Upper lobe of left lung (tissue), 6 donors: Measurements from ENCODE around the gene TFG. TPM values are rescaled to one million over a fixed set of nuclear protein-coding genes. Genes with fewer than 3 reads are reported as not detected.

ENCODE experiments used
- ATAC-seq, 2 donors: fragments of 200-7000 bp; cut with Tn5 transposase; one replicate each; pipeline ENCODE4 v1.9.1; 2022; ENCODE audit warnings: mild to moderate bottlenecking in 2 of 2, moderate library complexity in 2 of 2; ENCODE audit not compliant: low FRiP score in 2 of 2
- DNase-seq, 2 donors: peaks; one replicate each; pipeline ENCODE4 v3.0.0-alpha.2; 2019 to 2020
- H3K27ac ChIP-seq, 4 donors: fragments of 200-600 bp; sonication (generic); one replicate each; pipeline ENCODE4 v1.5.1; 2016 to 2019
- H3K27me3 ChIP-seq, 4 donors: fragments of 200-600 bp; sonication (generic); one replicate each; pipeline ENCODE4 v1.5.1; 2017 to 2019
- H3K36me3 ChIP-seq, 4 donors: fragments of 200-600 bp; sonication (generic); one replicate each; pipeline ENCODE4 v1.5.1; 2016 to 2019
- H3K4me1 ChIP-seq, 4 donors: fragments of 200-600 bp; sonication (generic); one replicate each; pipeline ENCODE4 v1.5.1; 2018 to 2019
- H3K4me3 ChIP-seq, 4 donors: fragments of 200-600 bp; sonication (generic); one replicate each; pipeline ENCODE4 v1.5.1; 2017 to 2019; ENCODE audit warnings: mild to moderate bottlenecking in 2 of 4, moderate library complexity in 1 of 4
- H3K9me3 ChIP-seq, 4 donors: fragments of 200-600 bp; sonication (generic); one replicate each; pipeline ENCODE4 v1.5.1; 2018 to 2019
- CTCF ChIP-seq, 6 experiments: fragments of 450-650 bp in 4 of 6; fragments of 200-600 bp in 2 of 6; sonication (generic) in 2 of 6; IDR thresholded peaks; one replicate each; pipeline ENCODE4 v1.5.1; 2016 to 2019; ENCODE audit warnings: antibody characterized with exemption in 6 of 6
- EP300 ChIP-seq, 4 donors: sonication (generic); formaldehyde crosslinking; IDR thresholded peaks; one replicate each; pipeline ENCODE4 v1.5.1; 2017; ENCODE audit warnings: antibody characterized with exemption in 4 of 4, control low read depth in 2 of 4
- POLR2A ChIP-seq, 4 donors: fragments of 450-650 bp; IDR thresholded peaks; one replicate each; pipeline ENCODE4 v1.5.1; 2016 to 2017; ENCODE audit warnings: antibody characterized with exemption in 4 of 4, mild to moderate bottlenecking in 2 of 4
- POLR2AphosphoS5 ChIP-seq, 2 donors: sonication (generic); formaldehyde crosslinking; IDR thresholded peaks; one replicate each; pipeline ENCODE4 v1.5.1; 2017; ENCODE audit warnings: antibody characterized with exemption in 2 of 2
- WGBS, 2 donors: methylation state at CpG; one replicate each; pipeline ENCODE4 v1.1.5; 2017 to 2018; 5-methylcytosine and 5-hydroxymethylcytosine counted together
- total RNA-seq, 6 donors: library from RNA; depleted of rRNA in 4 of 6; stranded (reverse); fragments of >200 nt in 4 of 6; gene quantifications; one replicate each; pipeline versions ENCODE4 v1.1.0 to v1.2.1, GENCODE V29; 2016 to 2021
- donor health status: DM: no; HTN: no; CAD: no; lungs with moderate emphysema.
- donor health status: DM: no; HTN: yes; CAD: no; lungs with severe emphysema.

TFG gene
- total RNA-seq, 6 donors from 2014 or later = 29.6 to 87.4 (median 55.9) TPM

GRCh38 chr3:100700708-100701107 lies 8.6 kb upstream of the TFG start:
- no peak for TF ChIP-seq EP300 (IDR thresholded peaks at IDR 0.05)
- TF ChIP-seq POLR2AphosphoS5 (IDR thresholded peaks at IDR 0.05) = no peak
- TF ChIP-seq CTCF (IDR thresholded peaks at IDR 0.05) = no peak
- no peak for TF ChIP-seq POLR2A (IDR thresholded peaks at IDR 0.05)
- Histone ChIP-seq H3K4me1 (no peaks in the 10 kb centered on the region), H3K9me3 (no peaks in the 10 kb centered on the region), H3K4me3 (no peak overlapping the region), H3K36me3 (no peaks in the 10 kb centered on the region), H3K27me3 (no peaks in the 10 kb centered on the region), H3K27ac (no peak overlapping the region)
- ATAC-seq = no peak
- WGBS, 2 donors = 84 to 87% methylated on average over 5 of the region's 5 CpGs
- DNase-seq = no peak

DNA sequence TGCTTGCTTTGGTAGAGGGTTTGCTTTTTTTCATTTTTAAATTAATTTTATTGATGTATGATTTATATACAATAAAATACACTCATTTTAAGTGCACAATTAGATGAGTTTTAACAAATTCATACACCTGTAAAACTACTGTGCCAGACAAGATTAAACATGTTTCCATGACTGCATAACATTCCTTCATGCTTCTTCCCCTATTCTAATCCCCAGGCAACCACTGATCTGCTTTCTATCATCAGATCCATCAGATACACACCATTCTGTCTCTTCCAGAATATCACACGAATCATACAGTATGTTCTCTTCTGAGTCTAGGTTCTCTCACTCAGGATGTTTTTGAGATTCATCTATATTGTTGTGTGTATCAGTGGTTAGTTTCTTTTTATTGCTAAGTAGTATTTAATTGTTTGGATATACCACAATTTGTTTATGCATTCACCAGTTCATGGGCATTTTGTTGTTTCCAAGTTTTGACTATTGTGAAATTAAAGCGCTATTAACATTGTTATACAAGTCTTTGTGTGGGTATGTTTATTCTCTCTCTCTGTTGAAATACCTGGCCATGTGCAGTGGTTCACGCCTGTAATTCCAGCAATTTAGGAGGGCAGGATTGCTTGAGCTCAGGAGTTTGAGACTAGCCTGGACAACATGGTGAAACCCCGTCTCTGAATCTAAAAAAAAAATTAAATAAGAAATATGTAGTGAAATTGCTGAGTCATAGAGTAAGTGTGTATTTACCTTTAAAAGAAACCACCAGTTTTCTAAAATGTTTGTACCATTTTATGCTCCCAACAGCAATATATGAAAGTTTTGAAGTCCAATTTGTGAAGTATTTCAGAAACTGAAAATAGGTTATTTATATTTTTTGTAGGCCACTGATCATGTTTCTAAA lies 7.0 kb upstream of the TFG start:
- Histone ChIP-seq H3K27me3 (no peaks in the 10 kb centered on the region), H3K4me3 (no peak overlapping the region), H3K4me1 (no peaks in the 10 kb centered on the region), H3K36me3 (no peaks in the 10 kb centered on the region), H3K27ac (no peak overlapping the region), H3K9me3 (no peaks in the 10 kb centered on the region)
- TF ChIP-seq POLR2AphosphoS5 (IDR thresholded peaks at IDR 0.05) (no peak), CTCF (IDR thresholded peaks at IDR 0.05) (no peak), POLR2A (IDR thresholded peaks at IDR 0.05) (no peak), EP300 (IDR thresholded peaks at IDR 0.05) (no peak)
- 72 to 79% methylated on average over 4 of the region's 4 CpGs for WGBS, 2 donors
- DNase-seq (no peak), ATAC-seq (no peak)

DNA sequence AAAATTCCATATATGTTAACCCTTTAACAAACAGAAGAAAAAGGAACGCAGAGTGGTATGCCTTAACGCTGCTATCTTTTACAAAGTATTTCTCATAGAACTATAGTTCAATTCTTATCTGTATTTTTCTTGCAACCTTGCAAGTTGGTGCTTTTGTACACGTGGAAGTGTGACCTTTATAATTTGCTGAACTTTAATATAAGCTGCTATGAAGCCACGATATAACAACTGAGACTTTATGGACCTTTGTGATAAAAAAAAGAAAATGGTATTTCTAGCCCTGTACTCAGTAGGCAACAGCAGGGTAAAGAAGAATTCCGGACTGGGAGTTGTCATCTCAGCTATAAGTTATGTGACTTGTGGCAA lies 6.3 kb upstream of the TFG start:
- H3K27ac ChIP-seq = no peak overlapping the region
- H3K4me3 ChIP-seq = no peak overlapping the region
- DNase-seq = no peak
- no peaks in the 10 kb centered on the region for H3K27me3 ChIP-seq
- H3K9me3 ChIP-seq = no peaks in the 10 kb centered on the region
- ATAC-seq = no peak
- H3K36me3 ChIP-seq = no peaks in the 10 kb centered on the region
- H3K4me1 ChIP-seq = no peaks in the 10 kb centered on the region
- WGBS, 2 donors = 77% methylated on average over 5 of the region's 5 CpGs
- TF ChIP-seq EP300 (IDR thresholded peaks at IDR 0.05) (no peak), POLR2AphosphoS5 (IDR thresholded peaks at IDR 0.05) (no peak), CTCF (IDR thresholded peaks at IDR 0.05) (no peak), POLR2A (IDR thresholded peaks at IDR 0.05) (no peak)

GRCh38 chr3:100703865-100704264 lies 5.4 kb upstream of the TFG start:
- no peak for ATAC-seq
- 70 to 77% methylated on average over 4 of the region's 4 CpGs for whole genome bisulfite sequencing, 2 donors
- H3K36me3 ChIP-seq = no peaks in the 10 kb centered on the region
- no peaks in the 10 kb centered on the region for H3K9me3 ChIP-seq
- H3K4me3 ChIP-seq = no peak overlapping the region
- H3K27me3 ChIP-seq = no peaks in the 10 kb centered on the region
- no peak for DNase-seq
- peaks cover 0 to 5% (median 0%) of the 10 kb centered on the region in 4 donors for H3K4me1 ChIP-seq
- H3K27ac ChIP-seq = no peak overlapping the region
- no peak for TF ChIP-seq POLR2AphosphoS5 (IDR thresholded peaks at IDR 0.05)

DNA sequence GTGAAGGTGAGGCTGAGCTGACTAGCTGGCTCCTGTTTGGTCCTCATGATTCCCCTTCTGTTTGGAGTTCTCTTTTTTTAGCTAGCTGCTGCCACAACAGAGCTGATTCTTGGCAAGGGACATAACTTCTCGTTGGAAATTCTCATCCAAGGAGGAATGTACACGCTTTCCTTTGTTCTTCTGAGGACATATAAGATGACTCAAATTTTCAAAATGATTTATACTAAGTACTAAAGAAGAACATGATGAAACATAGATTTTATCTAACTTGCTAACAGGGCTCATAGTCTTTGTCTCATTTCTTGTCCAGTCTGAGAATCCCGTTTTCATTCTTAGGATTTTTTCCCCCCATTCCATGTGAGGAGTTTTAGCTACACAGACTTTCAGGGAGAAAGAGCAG lies 2.9 kb upstream of the TFG start:
- H3K27me3 ChIP-seq = no peaks in the 10 kb centered on the region
- H3K4me3 ChIP-seq = no peak overlapping the region
- no peaks in the 10 kb centered on the region for H3K9me3 ChIP-seq
- H3K36me3 ChIP-seq = no peaks in the 10 kb centered on the region
- H3K4me1 ChIP-seq = peaks cover 8 to 19% (median 10%) of the 10 kb centered on the region in 4 donors
- WGBS, 2 donors = 79 to 84% methylated on average over 3 of the region's 3 CpGs
- ATAC-seq (no peak), DNase-seq (no peak)
- H3K27ac ChIP-seq = no peak overlapping the region
- TF ChIP-seq POLR2AphosphoS5 (IDR thresholded peaks at IDR 0.05) = no peak
- no peak for TF ChIP-seq CTCF (IDR thresholded peaks at IDR 0.05)
- no peak for TF ChIP-seq POLR2A (IDR thresholded peaks at IDR 0.05)
- TF ChIP-seq EP300 (IDR thresholded peaks at IDR 0.05) = no peak
